Mesendoderm (in vitro differentiated cells): Measurements from ENCODE around the gene PRL.

Source experiments
- DNase-seq: peaks from one replicate; pipeline ENCODE4 v3.0.0; 2013
- H2AK5ac ChIP-seq: 2 replicates; pipeline ENCODE4 v1.6.1; 2013; ENCODE audit warnings: low read length, inconsistent platforms
- H2BK120ac ChIP-seq: 2 replicates; pipeline ENCODE4 v1.6.1; 2013; ENCODE audit warnings: low read depth, mild to moderate bottlenecking, low read length, moderate library complexity, mixed read lengths
- H2BK15ac ChIP-seq: replicated peaks from 2 replicates; pipeline ENCODE4 v1.6.1; 2013; ENCODE audit warnings: low read depth, mild to moderate bottlenecking, moderate library complexity
- H2BK5ac ChIP-seq: 2 replicates; pipeline ENCODE4 v1.6.1; 2013; ENCODE audit warnings: low read length, inconsistent platforms
- H3K18ac ChIP-seq: 2 replicates; pipeline ENCODE4 v1.6.1; 2013; ENCODE audit warnings: mild to moderate bottlenecking, low read length, mixed read lengths
- H3K23ac ChIP-seq: one replicate; pipeline ENCODE4 v1.6.1; 2013; ENCODE audit warnings: low read length
- H3K27ac ChIP-seq: 2 replicates; pipeline ENCODE4 v1.5.1; 2013; ENCODE audit warnings: low read depth, mild to moderate bottlenecking, inconsistent platforms, low read length, moderate library complexity
- H3K27me3 ChIP-seq: 2 replicates; pipeline ENCODE4 v1.6.1; 2013; ENCODE audit warnings: low read length, control low read depth, mild to moderate bottlenecking, inconsistent platforms; ENCODE audit not compliant: insufficient read depth, poor library complexity
- H3K36me3 ChIP-seq: 2 replicates; pipeline ENCODE4 v1.6.1; 2013; ENCODE audit warnings: low read length, inconsistent platforms; ENCODE audit not compliant: control insufficient read depth, insufficient read depth
- H3K4ac ChIP-seq: one replicate; pipeline ENCODE4 v1.6.1; 2013; ENCODE audit warnings: low read depth, mild to moderate bottlenecking, low read length, moderate library complexity
- H3K4me1 ChIP-seq: 2 replicates; pipeline ENCODE4 v1.6.1; 2013; ENCODE audit warnings: low read depth, low read length, inconsistent platforms; ENCODE audit not compliant: control insufficient read depth
- H3K4me2 ChIP-seq: 2 replicates; pipeline ENCODE4 v1.6.1; 2013; ENCODE audit warnings: low read length
- H3K4me3 ChIP-seq: 2 replicates; pipeline ENCODE4 v1.5.1; 2013; ENCODE audit warnings: mild to moderate bottlenecking, low read length
- H3K56ac ChIP-seq: one replicate; pipeline ENCODE4 v1.6.1; 2013; ENCODE audit warnings: low read length
- H3K79me1 ChIP-seq: 2 replicates; pipeline ENCODE4 v1.6.1; 2013; ENCODE audit warnings: low read length, inconsistent platforms
- H3K79me2 ChIP-seq: 2 replicates; pipeline ENCODE4 v1.6.1; 2013; ENCODE audit warnings: mild to moderate bottlenecking, low read length; ENCODE audit not compliant: control insufficient read depth, insufficient read depth
- H3K9ac ChIP-seq: 2 replicates; pipeline ENCODE4 v1.6.1; 2013; ENCODE audit warnings: low read length, inconsistent platforms
- H4K5ac ChIP-seq: one replicate; pipeline ENCODE4 v1.6.1; 2013; ENCODE audit warnings: low read length
- H4K8ac ChIP-seq: one replicate; pipeline ENCODE4 v1.6.1; 2013; ENCODE audit warnings: low read depth, mild to moderate bottlenecking, control low read depth, low read length, moderate library complexity
- WGBS: extraction: QIAGEN DNeasy Blood & Tissue Kit; methylation state at CpG from one replicate; pipeline ENCODE4 v1.1.7; 2013; ENCODE audit warnings: low lambda C conversion rate, missing lambda C conversion rate; ENCODE audit not compliant: insufficient coverage; ENCODE audit errors: extremely low coverage; 5-methylcytosine and 5-hydroxymethylcytosine counted together

Gene PRL

GRCh38 chr6:22330941-22331340, 34.1 kb upstream of the PRL start:
- no peak overlapping the region for H3K23ac ChIP-seq
- no peak overlapping the region for H2BK15ac ChIP-seq
- no peak for DNase-seq
- H3K79me1 ChIP-seq = no peaks in the 10 kb centered on the region
- H3K27ac ChIP-seq = no peak overlapping the region
- H4K8ac ChIP-seq = no peak overlapping the region
- H2BK5ac ChIP-seq = no peak overlapping the region
- H3K27me3 ChIP-seq = no peaks in the 10 kb centered on the region
- H3K4me3 ChIP-seq = no peak overlapping the region
- H2AK5ac ChIP-seq = no peak overlapping the region
- no peak overlapping the region for H4K5ac ChIP-seq
- no peaks in the 10 kb centered on the region for H3K79me2 ChIP-seq
- H3K18ac ChIP-seq = no peak overlapping the region
- no peaks in the 10 kb centered on the region for H3K36me3 ChIP-seq
- no peak overlapping the region for H3K56ac ChIP-seq
- H3K4me1 ChIP-seq = no peaks in the 10 kb centered on the region
- no CpG with 5 or more reads among the region's 4 CpGs for WGBS
- no peak overlapping the region for H3K4ac ChIP-seq
- no peak overlapping the region for H3K9ac ChIP-seq
- no peak overlapping the region for H2BK120ac ChIP-seq
- H3K4me2 ChIP-seq = no peak overlapping the region

DNA sequence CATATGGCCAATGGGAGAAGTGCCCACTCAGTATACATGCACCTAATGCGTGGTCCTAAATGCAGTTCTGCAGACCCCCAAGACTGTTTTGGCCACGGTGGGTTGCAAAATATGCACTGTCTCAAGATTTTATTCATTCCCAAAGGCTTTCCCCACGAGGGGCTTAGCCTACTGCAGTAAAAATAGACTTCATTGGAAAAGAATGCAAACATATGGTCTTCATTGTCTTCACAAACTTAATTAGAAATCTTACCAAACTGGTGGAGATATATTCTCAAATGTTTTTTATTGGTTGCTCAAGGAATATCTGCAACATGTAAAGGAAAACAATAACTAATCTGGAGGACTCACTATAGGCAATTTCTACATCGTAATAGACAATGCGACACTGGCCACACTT, 31.6 kb upstream of the PRL start:
- no peaks in the 10 kb centered on the region for H3K36me3 ChIP-seq
- no peak overlapping the region for H3K4ac ChIP-seq
- H2BK120ac ChIP-seq = no peak overlapping the region
- H4K8ac ChIP-seq = no peak overlapping the region
- no peaks in the 10 kb centered on the region for H3K4me1 ChIP-seq
- H3K4me2 ChIP-seq = no peak overlapping the region
- WGBS = no CpG with 5 or more reads among the region's 5 CpGs
- no peaks in the 10 kb centered on the region for H3K79me1 ChIP-seq
- H3K23ac ChIP-seq = no peak overlapping the region
- H4K5ac ChIP-seq = no peak overlapping the region
- H2AK5ac ChIP-seq = no peak overlapping the region
- H3K79me2 ChIP-seq = no peaks in the 10 kb centered on the region
- H3K18ac ChIP-seq = no peak overlapping the region
- H3K9ac ChIP-seq = no peak overlapping the region
- H2BK5ac ChIP-seq = no peak overlapping the region
- H3K56ac ChIP-seq = no peak overlapping the region
- DNase-seq = no peak
- no peak overlapping the region for H3K27ac ChIP-seq
- no peak overlapping the region for H3K4me3 ChIP-seq
- no peak overlapping the region for H2BK15ac ChIP-seq
- no peaks in the 10 kb centered on the region for H3K27me3 ChIP-seq

DNA sequence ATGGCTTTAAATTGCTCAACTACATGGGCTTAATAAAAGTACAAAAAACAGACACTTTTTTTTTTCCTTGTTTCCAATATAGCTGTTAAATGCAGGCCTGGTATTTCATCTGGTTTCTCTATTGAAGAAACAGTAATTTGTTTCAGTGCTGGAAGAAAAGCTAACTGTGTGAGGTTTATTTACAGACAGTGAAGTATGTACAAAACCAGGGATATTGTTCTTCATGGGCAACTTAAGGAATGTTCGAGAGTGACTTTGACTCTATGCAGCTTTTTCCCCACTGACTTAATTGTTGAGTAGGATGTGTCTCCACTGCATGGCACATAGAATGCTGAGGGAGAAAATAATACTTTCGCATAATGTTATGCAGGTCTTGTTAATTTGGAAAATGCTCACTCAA, 31.0 kb upstream of the PRL start:
- Histone ChIP-seq H3K36me3 (no peaks in the 10 kb centered on the region), H4K5ac (no peak overlapping the region), H2BK120ac (no peak overlapping the region), H2AK5ac (no peak overlapping the region), H3K4ac (no peak overlapping the region), H3K18ac (no peak overlapping the region), H4K8ac (no peak overlapping the region), H3K23ac (no peak overlapping the region), H3K27me3 (no peaks in the 10 kb centered on the region), H3K27ac (no peak overlapping the region), H3K4me1 (no peaks in the 10 kb centered on the region), H3K9ac (no peak overlapping the region), H3K4me3 (no peak overlapping the region), H3K4me2 (no peak overlapping the region), H2BK5ac (no peak overlapping the region), H3K56ac (no peak overlapping the region), H2BK15ac (no peak overlapping the region), H3K79me1 (no peaks in the 10 kb centered on the region), H3K79me2 (no peaks in the 10 kb centered on the region)
- no peak for DNase-seq
- WGBS = no CpG with 5 or more reads among the region's 2 CpGs

DNA sequence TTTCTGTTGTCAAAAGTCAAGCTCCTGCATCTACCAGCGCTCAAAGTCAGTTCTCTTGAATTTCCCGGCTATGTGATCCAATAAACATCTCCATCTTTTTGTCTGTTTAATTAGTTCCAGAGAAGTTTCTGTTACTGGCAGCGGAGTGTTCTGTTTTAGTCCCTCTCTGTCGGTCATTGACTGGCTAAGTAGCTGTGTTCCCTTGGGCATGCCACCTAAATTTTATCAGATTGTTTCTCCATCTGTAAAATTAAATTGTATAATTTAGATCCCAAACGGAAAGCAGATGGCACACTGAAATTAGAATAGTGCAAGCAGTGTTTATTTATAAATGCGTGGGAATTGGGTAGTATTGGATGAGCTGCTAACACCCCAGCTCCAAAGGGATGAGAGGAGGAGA, 29.7 kb upstream of the PRL start:
- Histone ChIP-seq H3K79me2 (no peaks in the 10 kb centered on the region), H3K36me3 (no peaks in the 10 kb centered on the region), H3K56ac (no peak overlapping the region), H4K8ac (no peak overlapping the region), H3K27me3 (no peaks in the 10 kb centered on the region), H3K4me3 (no peak overlapping the region), H3K79me1 (no peaks in the 10 kb centered on the region), H3K4me2 (no peak overlapping the region), H2BK5ac (no peak overlapping the region), H4K5ac (no peak overlapping the region), H3K23ac (no peak overlapping the region), H2BK15ac (no peak overlapping the region), H3K4me1 (no peaks in the 10 kb centered on the region), H2AK5ac (no peak overlapping the region), H2BK120ac (no peak overlapping the region), H3K27ac (no peak overlapping the region), H3K18ac (no peak overlapping the region), H3K4ac (no peak overlapping the region), H3K9ac (no peak overlapping the region)
- no peak for DNase-seq
- 100% methylated on average over 1 of the region's 6 CpGs for WGBS

- Histone ChIP-seq H3K27me3 (no peaks in the 10 kb centered on the region), H3K4me2 (no peak overlapping the region), H3K9ac (no peak overlapping the region), H3K56ac (no peak overlapping the region), H4K5ac (no peak overlapping the region), H2BK120ac (no peak overlapping the region), H2AK5ac (no peak overlapping the region), H3K23ac (no peak overlapping the region), H4K8ac (no peak overlapping the region), H2BK15ac (no peak overlapping the region), H3K79me2 (no peaks in the 10 kb centered on the region), H3K4me1 (no peaks in the 10 kb centered on the region), H2BK5ac (no peak overlapping the region), H3K36me3 (no peaks in the 10 kb centered on the region), H3K4ac (no peak overlapping the region), H3K27ac (no peak overlapping the region), H3K4me3 (no peak overlapping the region), H3K79me1 (no peaks in the 10 kb centered on the region), H3K18ac (no peak overlapping the region)
- no peak for DNase-seq
Observed at GRCh38 chr6:22325481-22325880, 28.6 kb upstream of the PRL start.

DNA sequence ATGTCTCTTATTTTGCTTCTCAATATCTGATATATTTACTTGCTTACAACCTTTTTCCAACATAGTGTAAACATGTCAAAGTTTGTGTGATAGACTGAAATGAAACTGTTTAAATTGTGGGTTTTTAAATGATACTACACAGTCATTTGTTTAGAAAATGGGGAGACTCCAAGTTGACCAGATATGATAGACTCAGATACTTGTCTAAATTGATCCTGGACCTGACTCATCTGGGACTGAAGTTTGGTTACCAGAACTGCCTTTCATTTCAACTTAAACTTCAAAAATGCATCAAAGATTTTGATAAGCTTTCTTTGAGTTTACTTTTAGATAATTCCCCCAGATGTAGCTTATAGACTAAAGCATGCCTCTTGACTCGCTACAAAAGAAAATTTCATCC, 27.0 kb upstream of the PRL start:
- Histone ChIP-seq H3K23ac (no peak overlapping the region), H4K8ac (no peak overlapping the region), H3K27ac (no peak overlapping the region), H2BK5ac (no peak overlapping the region), H3K27me3 (no peaks in the 10 kb centered on the region), H3K4ac (no peak overlapping the region), H3K18ac (no peak overlapping the region), H3K9ac (no peak overlapping the region), H3K4me1 (no peaks in the 10 kb centered on the region), H3K56ac (no peak overlapping the region), H3K79me2 (no peaks in the 10 kb centered on the region), H3K36me3 (no peaks in the 10 kb centered on the region), H2AK5ac (no peak overlapping the region), H3K4me3 (no peak overlapping the region), H2BK120ac (no peak overlapping the region), H4K5ac (no peak overlapping the region), H2BK15ac (no peak overlapping the region), H3K4me2 (no peak overlapping the region), H3K79me1 (no peaks in the 10 kb centered on the region)
- DNase-seq = no peak
- WGBS = no CpG with 5 or more reads among the region's 1 CpG
